NCI-H1092 (cell line): Measurements from ENCODE around the gene PRKCE.

ENCODE experiments used
- DNase-seq: peaks from one replicate; lab custom pipeline; 2025; lab: John Stamatoyannopoulos, UW

PRKCE gene

GRCh38 chr2:46050027-46050426, 398.6 kb downstream of the PRKCE start:
- no peak for DNase-seq

DNA sequence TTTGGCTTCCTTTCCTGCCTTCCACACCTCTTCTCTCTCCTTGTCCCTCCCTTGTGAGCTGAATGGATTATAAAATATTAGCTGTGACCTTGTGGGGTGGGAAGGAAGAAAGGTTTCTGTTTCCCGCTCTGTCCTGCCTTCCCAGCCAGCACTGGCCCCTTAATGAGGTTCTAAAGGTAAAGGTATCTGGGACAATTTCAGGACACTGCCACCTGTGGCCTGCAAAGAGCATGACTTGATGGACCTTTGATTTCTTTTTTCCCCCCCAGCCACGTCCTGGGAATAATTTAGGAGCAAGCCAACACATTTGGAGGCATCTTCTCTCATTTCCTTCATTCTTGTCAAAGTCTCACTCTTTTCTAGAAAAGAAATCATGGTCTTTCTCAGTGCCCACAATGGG, 399.0 kb downstream of the PRKCE start:
- no peak for DNase-seq

- DNase-seq: no peak
These were observed 399.6 kb downstream of the PRKCE start for GRCh38 chr2:46051085-46051484.

GRCh38 chr2:46053564-46053963, 402.1 kb downstream of the PRKCE start:
- no peak for DNase-seq

- no peak for DNase-seq
These were observed 405.1 kb downstream of the PRKCE start for GRCh38 chr2:46056541-46056940.

DNA sequence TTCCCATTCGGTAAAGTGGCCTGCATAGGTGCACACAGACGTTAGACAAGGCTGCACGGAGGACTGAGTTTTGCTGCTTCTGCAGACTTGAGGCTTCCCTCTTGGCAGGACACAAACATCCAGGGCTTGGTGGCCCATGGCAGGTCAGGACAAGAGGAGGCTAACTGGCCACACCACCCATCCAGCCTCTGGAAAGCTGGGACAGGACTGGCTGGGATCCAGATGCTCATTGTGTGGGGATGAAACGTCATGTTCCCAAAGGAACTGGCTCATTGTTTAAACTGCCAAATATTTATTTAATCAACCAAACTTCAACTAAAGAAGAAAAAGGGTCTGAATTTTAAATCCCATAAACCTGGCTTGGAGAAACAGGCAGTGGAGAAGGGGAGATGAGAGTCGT, 406.7 kb downstream of the PRKCE start:
- no peak for DNase-seq

DNA sequence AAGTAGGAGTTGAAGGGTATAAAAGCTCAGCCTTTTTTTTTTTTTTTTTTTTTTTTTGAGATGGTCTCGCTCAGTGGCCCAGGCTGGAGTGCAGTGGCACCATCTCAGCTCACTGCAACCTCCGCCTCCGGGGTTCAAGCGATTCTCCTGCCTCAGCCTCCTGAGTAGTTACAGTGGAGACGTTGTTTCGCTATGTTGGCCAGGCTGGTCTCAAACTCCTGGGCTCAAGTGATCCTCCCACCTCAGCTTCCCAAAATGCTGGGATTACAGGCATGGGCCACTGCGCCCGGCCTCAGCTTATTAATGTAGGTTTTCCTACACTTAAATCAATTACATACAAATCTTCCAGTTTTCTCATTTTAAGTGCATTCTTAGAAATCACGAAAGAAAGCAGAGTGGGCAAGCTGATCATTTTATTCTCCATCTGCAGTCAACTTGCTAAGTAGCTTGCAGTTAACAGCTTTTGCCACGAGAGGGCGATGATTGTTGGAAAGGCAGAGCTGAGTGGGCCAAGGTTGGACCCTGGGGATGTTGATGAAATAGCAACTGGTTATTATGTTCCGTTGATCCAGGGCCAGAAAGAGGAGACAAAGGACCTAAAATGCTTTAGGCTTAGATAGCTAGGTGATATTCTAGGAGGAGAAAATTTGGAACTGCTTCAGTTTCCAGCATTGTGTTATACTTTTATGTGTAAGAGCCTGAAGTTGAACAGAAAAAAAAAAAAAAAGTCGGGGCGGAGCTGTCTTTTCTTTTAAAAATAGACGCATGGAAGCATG, 411.4 kb downstream of the PRKCE start:
- DNase-seq: peak; percentile 70

DNA sequence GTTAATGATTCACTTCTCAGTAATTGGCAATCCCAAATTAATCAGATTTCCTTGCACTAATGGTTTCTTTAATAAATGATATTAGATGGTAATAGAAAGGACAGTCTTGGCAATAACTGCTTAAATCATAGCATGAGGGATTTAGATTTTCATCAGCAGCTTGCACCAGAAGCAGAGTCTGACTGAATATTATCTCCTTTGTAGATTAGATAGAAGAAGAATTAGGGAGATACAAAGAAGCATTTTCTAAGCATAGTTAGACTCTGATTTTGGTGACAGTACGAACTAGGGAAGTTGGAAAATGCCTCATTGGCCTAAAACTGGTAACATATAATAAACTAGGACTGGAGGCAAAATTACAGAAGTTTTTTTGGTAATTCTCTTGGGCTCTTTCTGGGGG, 412.9 kb downstream of the PRKCE start:
- DNase-seq: no peak

DNA sequence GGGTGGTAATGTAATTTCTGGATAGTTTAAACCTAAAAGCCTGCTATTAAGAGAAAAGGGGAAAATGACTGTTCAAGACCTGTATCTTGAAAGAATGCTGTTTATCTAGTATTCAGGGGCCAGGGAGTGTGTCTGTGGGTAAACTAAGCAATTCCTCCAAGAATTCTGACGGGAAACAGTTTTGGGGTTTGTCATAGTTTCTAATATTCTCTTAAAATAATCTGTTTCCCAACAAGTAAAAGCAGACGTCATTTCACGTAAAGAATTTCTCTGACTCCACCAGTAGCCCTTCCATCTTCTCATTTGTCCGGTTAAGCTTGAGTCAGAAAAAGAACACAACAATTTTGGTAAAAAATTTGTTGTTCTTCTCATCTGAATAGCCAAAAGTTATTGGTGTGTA, 413.7 kb downstream of the PRKCE start:
- no peak for DNase-seq

GRCh38 chr2:46066116-46066515, 414.6 kb downstream of the PRKCE start:
- DNase-seq: no peak

- no peak for DNase-seq
These were observed 415.1 kb downstream of the PRKCE start for GRCh38 chr2:46066601-46067000.

DNA sequence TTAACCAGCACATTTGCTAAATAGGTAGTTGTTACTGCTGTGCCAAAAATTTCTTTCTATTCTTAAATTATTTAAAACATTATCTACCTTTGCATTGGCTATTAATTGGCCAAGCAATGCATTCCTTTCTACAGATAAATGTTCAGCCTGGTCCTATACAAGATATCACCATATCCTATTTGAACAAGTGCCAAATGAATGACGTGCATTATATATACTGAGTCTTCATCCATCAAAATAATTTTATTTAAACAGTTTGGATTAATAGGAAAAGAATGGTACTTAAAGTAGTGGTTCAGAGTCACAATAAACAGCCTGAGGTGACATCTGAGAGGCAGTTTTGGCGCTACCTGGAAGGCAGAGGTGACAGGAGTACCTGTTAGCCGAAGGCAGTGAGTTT, 415.6 kb downstream of the PRKCE start:
- no peak for DNase-seq

DNA sequence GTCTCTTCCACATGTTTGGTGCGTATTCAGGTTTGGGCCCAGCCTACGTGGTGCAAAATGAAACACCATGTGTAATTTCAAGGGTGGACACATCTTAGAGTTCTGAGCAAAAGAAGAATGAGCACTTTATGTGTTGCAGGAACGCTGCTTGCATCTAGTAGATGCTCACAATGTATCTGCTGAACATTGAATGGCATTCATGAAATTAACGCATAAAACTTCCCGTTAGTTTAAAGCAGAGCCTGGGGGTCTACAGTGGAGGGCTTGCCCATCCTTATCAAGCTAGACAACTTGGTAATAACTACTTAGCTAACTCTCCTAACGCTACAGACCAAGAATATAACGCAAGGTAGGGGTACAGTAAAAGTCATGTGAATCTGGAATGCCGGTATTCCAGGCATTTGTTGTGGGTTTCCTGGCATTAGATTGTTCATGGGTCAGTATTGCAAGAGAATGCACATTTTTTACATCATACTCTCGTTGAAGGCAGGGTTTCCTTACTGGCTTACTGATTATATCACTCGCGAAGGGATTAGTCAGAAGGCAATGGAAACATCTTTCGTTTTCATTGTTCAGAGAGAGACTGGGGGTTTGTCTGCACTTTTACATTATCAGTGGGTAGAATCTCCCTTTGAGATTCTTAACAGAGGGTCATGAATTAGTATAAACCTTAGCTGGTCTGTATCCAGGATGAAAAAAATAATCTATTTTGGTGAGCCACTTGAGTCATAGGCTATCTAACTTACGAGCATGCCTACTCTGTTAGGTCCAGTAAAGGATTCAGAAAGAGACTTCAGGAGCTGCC, 416.2 kb downstream of the PRKCE start:
- DNase-seq: no peak

DNA sequence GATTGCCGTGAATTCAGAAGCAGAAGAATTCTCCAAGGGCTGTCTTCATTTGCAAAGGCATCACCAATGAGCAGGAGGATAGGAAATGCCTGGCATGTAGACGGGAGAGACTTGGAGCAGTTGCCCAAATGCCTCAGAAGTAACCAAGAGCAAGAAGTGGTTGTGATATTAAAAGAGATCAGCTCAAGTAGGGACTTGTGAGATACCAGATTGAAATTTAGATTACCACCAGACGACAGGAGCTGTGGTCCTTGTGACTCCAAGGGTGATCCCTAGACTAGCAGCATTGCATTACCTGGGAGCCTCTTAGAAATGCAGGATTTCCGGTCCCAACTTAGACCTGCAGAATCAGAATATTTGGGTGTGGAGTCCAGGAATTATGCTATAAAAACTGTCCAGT, 417.2 kb downstream of the PRKCE start:
- DNase-seq: no peak

GRCh38 chr2:46071074-46071473, 419.6 kb downstream of the PRKCE start:
- DNase-seq: no peak

DNA sequence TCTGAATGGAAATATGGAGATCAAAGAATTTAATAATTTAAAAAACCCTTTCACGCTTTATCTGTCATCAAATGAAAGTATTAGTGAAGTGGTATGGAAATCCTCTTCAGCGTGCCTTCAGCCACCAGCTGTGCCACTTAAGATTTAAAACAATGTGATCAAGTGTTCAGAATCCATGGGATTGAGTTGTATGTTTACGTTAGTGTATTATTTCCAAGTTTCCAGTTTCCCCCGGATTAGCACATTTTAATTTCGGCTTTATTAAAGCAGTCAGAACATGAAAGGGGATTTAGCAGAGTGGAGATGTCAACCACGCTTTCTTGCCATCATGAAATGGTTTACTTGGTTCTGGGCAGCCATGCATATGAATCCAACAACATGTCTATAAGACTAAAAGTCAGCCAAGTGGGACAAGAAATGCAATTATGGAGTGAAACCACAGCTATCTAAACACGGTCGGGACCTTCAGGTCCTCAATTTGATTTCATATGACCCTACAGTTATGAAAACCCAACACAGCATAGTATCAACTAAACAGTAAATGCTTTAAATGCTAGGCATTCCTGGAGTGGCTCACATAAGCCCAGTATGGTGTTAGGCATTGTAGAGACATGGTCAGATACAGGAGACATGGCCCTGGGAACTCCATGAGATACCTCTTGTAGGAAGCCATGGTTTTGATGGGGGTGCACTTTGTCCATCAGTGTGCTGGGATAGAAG, 420.8 kb downstream of the PRKCE start:
- DNase-seq: no peak

GRCh38 chr2:46073540-46074046, 422.1 kb downstream of the PRKCE start:
- no peak for DNase-seq

DNA sequence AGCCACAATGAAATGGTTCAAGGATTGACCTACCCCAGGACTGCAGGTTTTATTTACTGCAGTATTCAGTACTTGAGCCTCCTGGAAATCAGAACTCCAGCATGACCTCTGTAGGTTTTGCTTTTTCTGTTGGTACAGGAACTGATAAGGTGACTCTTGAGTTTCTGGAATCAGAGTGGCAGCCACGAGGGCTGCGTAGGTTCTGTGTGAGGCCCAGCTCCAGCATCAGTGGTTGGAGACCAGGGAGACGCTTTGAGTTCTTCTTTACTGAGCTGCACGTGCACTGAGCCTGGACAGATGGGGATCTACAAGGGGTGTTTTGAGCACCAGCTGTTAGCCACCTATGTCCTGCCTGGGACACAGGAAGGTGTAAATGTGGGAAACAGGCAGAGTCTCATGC, 423.0 kb downstream of the PRKCE start:
- DNase-seq: no peak

- no peak for DNase-seq
These were observed 424.4 kb downstream of the PRKCE start for GRCh38 chr2:46075848-46076247.

DNA sequence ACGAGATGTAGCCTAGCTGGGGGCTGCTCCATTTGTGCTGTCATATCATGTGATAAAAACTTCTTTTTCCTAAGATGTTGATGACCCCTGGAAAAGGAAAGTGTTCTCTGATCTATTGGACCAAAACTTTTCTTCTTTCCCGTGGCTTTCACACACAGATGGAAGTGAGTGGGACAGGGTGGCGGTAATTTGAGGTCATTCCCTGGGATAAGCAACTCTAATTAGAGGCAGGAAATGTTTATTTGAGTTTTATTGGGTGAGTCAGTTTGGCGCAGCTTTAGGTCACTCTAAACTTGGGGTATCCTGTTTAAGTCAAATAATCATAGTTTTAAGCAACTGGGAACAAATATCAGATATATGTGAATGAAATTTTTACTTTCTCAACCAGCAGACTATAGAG, 424.8 kb downstream of the PRKCE start:
- no peak for DNase-seq

DNA sequence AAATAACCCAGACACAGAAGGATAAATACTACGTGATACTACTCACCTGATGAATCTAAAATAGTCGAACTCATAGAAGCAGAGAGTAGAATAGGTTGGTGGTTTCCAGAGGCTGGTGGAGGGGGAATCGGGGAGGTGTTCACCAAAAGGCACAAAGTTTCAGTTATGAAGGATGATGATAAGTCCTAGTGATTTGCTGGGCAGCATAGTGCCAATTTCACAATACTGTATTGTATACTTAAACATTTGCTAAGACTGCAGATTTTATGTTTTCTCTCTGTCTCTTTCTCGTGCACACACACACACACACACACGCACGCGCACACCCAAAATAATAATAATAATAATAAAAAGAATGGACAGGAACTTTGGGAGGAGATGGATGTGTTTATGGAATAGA, 425.4 kb downstream of the PRKCE start:
- DNase-seq: no peak

- DNase-seq: no peak
These were observed 426.1 kb downstream of the PRKCE start for GRCh38 chr2:46077522-46078107.
